RWPE1 (cell line): ENCODE results near the gene PTGES3.
"Not testable (repeated sequence)": the region's sequence is repeated elsewhere in the genome, so short reads cannot be mapped to it uniquely, and the experiment has no call there.

ENCODE experiments used
- CTCF ChIA-PET: fragments of 350-600 bp; sonication (Branson Sonifier 250); formaldehyde crosslinking; extraction: SDS; loops from one replicate; lab custom pipeline; 2021; lab: Yijun Ruan, JAX
- POLR2A ChIA-PET: fragments of 400-600 bp; formaldehyde crosslinking; extraction: SDS; loops from one replicate; lab custom pipeline; 2020; ENCODE audit warnings: antibody characterized with exemption; ENCODE audit not compliant: low non-redundant PET; lab: Yijun Ruan, JAX
- DNase-seq: peaks from one replicate; pipeline ENCODE4 v3.0.0; 2012; ENCODE audit warnings: low spot score
- H3K27ac ChIP-seq: fragments of 450-650 bp; 2 replicates; pipeline ENCODE4 v1.5.1; 2017
- CTCF ChIP-seq: fragments of 450-650 bp; conservative IDR thresholded peaks from 2 replicates; pipeline ENCODE4 v1.5.1; 2017; ENCODE audit warnings: low read depth, mild to moderate bottlenecking

The PTGES3 gene

GRCh38 chr12:56714431-56714929, 26.4 kb upstream of the PTGES3 start:
- no peak for TF ChIP-seq CTCF
- CTCF ChIA-PET: no interaction called here
- POLR2A ChIA-PET: no interaction called here
- no peak for DNase-seq
- no peak overlapping the region for H3K27ac ChIP-seq

- ChIA-PET POLR2A (no interaction called here), CTCF (no interaction called here)
- DNase-seq: no peak
- H3K27ac ChIP-seq: no peak overlapping the region
- no peak for TF ChIP-seq CTCF
Measured at GRCh38 chr12:56713345-56713744, 25.3 kb upstream of the PTGES3 start.

- peak overlapping the region; percentile 32 for H3K27ac ChIP-seq
- POLR2A ChIA-PET: no interaction called here
- CTCF ChIA-PET: interaction anchor here (0.6 to 0.7 kb wide), 3 partner anchors 73 to 1532 kb away, joined by 3 to 5 read pairs (median 3); partner anchors contain the start of gene CNPY2
- no peak for DNase-seq
- no peak for TF ChIP-seq CTCF
Measured at GRCh38 chr12:56709759-56710376, 21.8 kb upstream of the PTGES3 start.

GRCh38 chr12:56704522-56704921, 16.4 kb upstream of the PTGES3 start:
- POLR2A ChIA-PET, CTCF ChIA-PET, H3K27ac ChIP-seq, DNase-seq: not testable (repeated sequence)

GRCh38 chr12:56699020-56699661, 11.1 kb upstream of the PTGES3 start:
- POLR2A ChIA-PET: no interaction called here
- CTCF ChIA-PET: no interaction called here
- DNase-seq: no peak
- no peak overlapping the region for H3K27ac ChIP-seq
- TF ChIP-seq CTCF: no peak

GRCh38 chr12:56695327-56696101, 7.4 kb upstream of the PTGES3 start:
- TF ChIP-seq CTCF: no peak
- ChIA-PET CTCF (no interaction called here), POLR2A (no interaction called here)
- no peak for DNase-seq
- H3K27ac ChIP-seq: no peak overlapping the region

GRCh38 chr12:56694161-56694560, 6.1 kb upstream of the PTGES3 start:
- POLR2A ChIA-PET: no interaction called here
- H3K27ac ChIP-seq: no peak overlapping the region
- no peak for TF ChIP-seq CTCF
- DNase-seq: no peak
- CTCF ChIA-PET: interaction anchor here (0.6 kb wide), 1 partner anchor 60 kb away, joined by 3 read pairs; no protein-coding TSS in a partner anchor
